GM12891 (cell line): ENCODE data around the gene PIR.

ENCODE experiments used
- DNase-seq: peaks from one replicate; pipeline ENCODE4 v3.0.0; 2011; ENCODE audit warnings: low spot score; ENCODE audit not compliant: insufficient read length
- FAIRE-seq: peaks from 2 replicates; lab custom pipeline; 2011; peaks lifted over from hg19 to GRCh38; lab: Jason Lieb, UNC
- PAX5 ChIP-seq: IDR thresholded peaks from 2 replicates; pipeline ENCODE4 v1.6.1; 2011; ENCODE audit warnings: low read length, moderate library complexity, mild to moderate bottlenecking; ENCODE audit not compliant: insufficient read depth, severe bottlenecking
- POLR2A ChIP-seq: IDR thresholded peaks from 2 replicates; pipeline ENCODE4 v1.6.1; 2011; ENCODE audit warnings: low read depth, low read length, control low read depth
- POLR2AphosphoS5 ChIP-seq: IDR thresholded peaks from 2 replicates; pipeline ENCODE4 v1.6.1; 2011; ENCODE audit warnings: low read depth, low read length, control low read depth
- POU2F2 ChIP-seq: IDR thresholded peaks from 2 replicates; pipeline ENCODE4 v1.6.1; 2011; ENCODE audit warnings: low read depth, mild to moderate bottlenecking, control low read depth, low read length, moderate library complexity
- SPI1 ChIP-seq: IDR thresholded peaks from 2 replicates; pipeline ENCODE4 v1.6.1; 2011; ENCODE audit warnings: low read depth, low read length, control low read depth
- TAF1 ChIP-seq: IDR thresholded peaks from 2 replicates; pipeline ENCODE4 v1.6.1; 2011; ENCODE audit warnings: low read depth, low read length, control low read depth

PIR gene

GRCh38 chrX:15496824-15497223 is 3.7 kb upstream of the PIR start:
- DNase-seq, result no peak
- TF ChIP-seq POLR2AphosphoS5, result no peak
- no peak for TF ChIP-seq PAX5
- no peak for TF ChIP-seq SPI1
- TF ChIP-seq POU2F2, result no peak
- no peak for TF ChIP-seq POLR2A
- no peak for FAIRE-seq

- no peak for DNase-seq
- TF ChIP-seq POU2F2, result no peak
- TF ChIP-seq PAX5, result no peak
- TF ChIP-seq POLR2A, result no peak
- no peak for TF ChIP-seq SPI1
- TF ChIP-seq POLR2AphosphoS5, result no peak
- TF ChIP-seq TAF1, result no peak
- FAIRE-seq, result no peak
Observed at GRCh38 chrX:15495801-15496200, 2.7 kb upstream of the PIR start.

GRCh38 chrX:15492469-15492868 is 664 bp downstream of the PIR start:
- DNase-seq (no peak), FAIRE-seq (peak; percentile 41)
- TF ChIP-seq POLR2AphosphoS5, result no peak
- TF ChIP-seq POLR2A, result no peak
- no peak for TF ChIP-seq TAF1
- TF ChIP-seq SPI1, result no peak
- no peak for TF ChIP-seq POU2F2
- TF ChIP-seq PAX5, result no peak

- no peak for FAIRE-seq
- no peak for DNase-seq
- no peak for TF ChIP-seq POLR2A
- no peak for TF ChIP-seq SPI1
- no peak for TF ChIP-seq POU2F2
- no peak for TF ChIP-seq TAF1
Observed at GRCh38 chrX:15483891-15484290, 9.2 kb downstream of the PIR start.

GRCh38 chrX:15475486-15475885 is 17.6 kb downstream of the PIR start:
- no peak for FAIRE-seq
- no peak for DNase-seq
- TF ChIP-seq POU2F2 (no peak), PAX5 (no peak), POLR2A (no peak)

- no peak for FAIRE-seq
Observed at GRCh38 chrX:15475021-15475420, 18.1 kb downstream of the PIR start.

GRCh38 chrX:15474028-15474427 is 19.1 kb downstream of the PIR start:
- FAIRE-seq (no peak), DNase-seq (no peak)
- TF ChIP-seq SPI1 (no peak), POLR2AphosphoS5 (no peak), POLR2A (no peak), PAX5 (no peak)

More at GRCh38 chrX:15475021-15475420, 18.1 kb downstream of the PIR start:
- DNase-seq, result no peak
- no peak for TF ChIP-seq POLR2A
- TF ChIP-seq POU2F2, result no peak
- no peak for TF ChIP-seq PAX5
- no peak for TF ChIP-seq SPI1
- TF ChIP-seq POLR2AphosphoS5, result no peak
- TF ChIP-seq TAF1, result no peak

GRCh38 chrX:15472531-15472930 is 20.6 kb downstream of the PIR start:
- DNase-seq, result no peak
- no peak for FAIRE-seq
- TF ChIP-seq SPI1 (no peak), POLR2AphosphoS5 (no peak), POLR2A (no peak), TAF1 (no peak)

GRCh38 chrX:15471028-15471427 is 22.1 kb downstream of the PIR start:
- TF ChIP-seq SPI1, result no peak
- no peak for TF ChIP-seq POLR2A
- no peak for TF ChIP-seq PAX5
- TF ChIP-seq TAF1, result no peak
- peak; percentile 12 for DNase-seq
- FAIRE-seq, result peak; percentile 96

- FAIRE-seq (no peak), DNase-seq (no peak)
- TF ChIP-seq TAF1 (no peak), POU2F2 (no peak), SPI1 (no peak), POLR2A (no peak), PAX5 (no peak), POLR2AphosphoS5 (no peak)
Observed at GRCh38 chrX:15469613-15470012, 23.5 kb downstream of the PIR start.

GRCh38 chrX:15468036-15468435 is 25.1 kb downstream of the PIR start:
- FAIRE-seq (peak; percentile 85), DNase-seq (no peak)
- TF ChIP-seq POU2F2 (no peak), SPI1 (no peak), POLR2A (no peak), PAX5 (no peak), TAF1 (no peak), POLR2AphosphoS5 (no peak)

- FAIRE-seq (no peak), DNase-seq (no peak)
- no peak for TF ChIP-seq POLR2A
- TF ChIP-seq SPI1, result no peak
- TF ChIP-seq TAF1, result no peak
- no peak for TF ChIP-seq PAX5
- no peak for TF ChIP-seq POLR2AphosphoS5
- TF ChIP-seq POU2F2, result no peak
Observed at GRCh38 chrX:15465896-15466651, 27.1 kb downstream of the PIR start.
